Muscle layer of colon (tissue), 2 donors: Measurements from ENCODE around the gene TRIM52.
"Not testable (repeated sequence)": the region's sequence is repeated elsewhere in the genome, so short reads cannot be mapped to it uniquely, and the experiment has no call there.

ENCODE experiments used
- H3K27ac ChIP-seq: one replicate; pipeline ENCODE4 v1.7.0; 2013; ENCODE audit warnings: low read depth, mild to moderate bottlenecking, low read length, moderate library complexity
- H3K27me3 ChIP-seq, 2 donors: one replicate each; pipeline ENCODE4 v1.7.0; 2013; ENCODE audit warnings: low read length in 2 of 2, mild to moderate bottlenecking in 2 of 2; ENCODE audit not compliant: insufficient read depth in 2 of 2, control insufficient read depth in 1 of 2
- H3K36me3 ChIP-seq: one replicate; pipeline ENCODE4 v1.7.0; 2013; ENCODE audit warnings: mild to moderate bottlenecking, low read length; ENCODE audit not compliant: insufficient read depth
- H3K4me1 ChIP-seq: one replicate; pipeline ENCODE4 v1.7.0; 2013; ENCODE audit warnings: mild to moderate bottlenecking, low read length; ENCODE audit not compliant: insufficient read depth
- H3K4me3 ChIP-seq, 2 donors: one replicate each; pipeline ENCODE4 v1.7.0; 2013; ENCODE audit warnings: low read length in 2 of 2, low read depth in 1 of 2, mild to moderate bottlenecking in 1 of 2, moderate library complexity in 1 of 2
- H3K9ac ChIP-seq: one replicate; pipeline ENCODE4 v1.7.0; 2013; ENCODE audit warnings: low read length
- H3K9me3 ChIP-seq: one replicate; pipeline ENCODE4 v1.7.0; 2013; ENCODE audit warnings: mild to moderate bottlenecking, low read length
- donor health status: abdominal sarcoma.
- donor health status: Adenocarcinoma of cecum.

TRIM52 gene

GRCh38 chr5:181260720-181261319 is at the start of gene TRIM52:
Gene TRIM52, minus strand, starts transcription at chr5:181261143. Its CDS starts 330 bp downstream, at chr5:181260813.
- Histone ChIP-seq H3K4me1 (peaks cover 32% of the 10 kb centered on the region), H3K27ac (peak within 1 kb of the TSS; percentile 99), H3K9ac (peak within 1 kb of the TSS; percentile 96), H3K4me3 (peak within 1 kb of the TSS; percentile 98 to 99), H3K9me3 (no peaks in the 10 kb centered on the region), H3K36me3 (peaks cover 10% of the 10 kb centered on the region), H3K27me3 (no peaks in the 10 kb centered on the region)

GRCh38 chr5:181287331-181287730 is 26.4 kb upstream of the TRIM52 start:
- not testable (repeated sequence) for H3K4me1 ChIP-seq, H3K27me3 ChIP-seq, H3K27ac ChIP-seq, H3K9me3 ChIP-seq, H3K9ac ChIP-seq, H3K36me3 ChIP-seq, H3K4me3 ChIP-seq

- H3K9me3 ChIP-seq, H3K4me3 ChIP-seq, H3K27ac ChIP-seq, H3K27me3 ChIP-seq, H3K9ac ChIP-seq, H3K36me3 ChIP-seq, H3K4me1 ChIP-seq: not testable (repeated sequence)
These were observed 25.2 kb upstream of the TRIM52 start for GRCh38 chr5:181285962-181286705.

- not testable (repeated sequence) for H3K27ac ChIP-seq, H3K4me3 ChIP-seq, H3K9ac ChIP-seq, H3K9me3 ChIP-seq, H3K27me3 ChIP-seq, H3K36me3 ChIP-seq, H3K4me1 ChIP-seq
These were observed 23.2 kb upstream of the TRIM52 start for GRCh38 chr5:181283841-181284755.

GRCh38 chr5:181283347-181283746 is 22.4 kb upstream of the TRIM52 start:
- no peaks in the 10 kb centered on the region for H3K9me3 ChIP-seq
- no peak overlapping the region for H3K9ac ChIP-seq
- H3K4me1 ChIP-seq: no peaks in the 10 kb centered on the region
- no peak overlapping the region for H3K27ac ChIP-seq
- no peaks in the 10 kb centered on the region for H3K36me3 ChIP-seq
- H3K27me3 ChIP-seq: no peaks in the 10 kb centered on the region
- no peak overlapping the region for H3K4me3 ChIP-seq

DNA sequence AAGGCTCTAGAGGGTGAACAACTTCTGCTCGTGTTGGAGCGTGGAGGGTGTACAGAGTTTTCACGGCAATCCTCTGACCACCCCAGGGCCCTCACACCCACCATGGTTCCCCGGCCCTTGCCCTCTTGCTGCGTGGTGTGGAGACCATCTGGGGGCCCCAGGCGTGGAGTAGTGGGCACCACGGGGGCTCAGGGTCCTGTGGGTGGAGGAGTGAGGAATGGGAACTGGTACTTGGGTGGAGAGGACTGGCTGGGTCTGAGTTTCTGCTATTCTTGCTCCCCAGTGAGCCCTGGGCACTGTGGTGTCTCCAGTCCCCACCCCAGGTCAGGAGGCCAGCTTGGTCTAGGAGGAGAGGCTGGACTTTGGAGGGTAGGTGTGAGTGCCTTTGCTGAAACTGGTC is 21.9 kb upstream of the TRIM52 start:
- Histone ChIP-seq H3K9ac (no peak overlapping the region), H3K9me3 (no peaks in the 10 kb centered on the region), H3K27me3 (no peaks in the 10 kb centered on the region), H3K36me3 (no peaks in the 10 kb centered on the region), H3K4me3 (no peak overlapping the region), H3K27ac (no peak overlapping the region), H3K4me1 (no peaks in the 10 kb centered on the region)

GRCh38 chr5:181282415-181282814 is 21.5 kb upstream of the TRIM52 start:
- not testable (repeated sequence) for H3K4me3 ChIP-seq, H3K9ac ChIP-seq, H3K27me3 ChIP-seq, H3K36me3 ChIP-seq, H3K4me1 ChIP-seq, H3K27ac ChIP-seq, H3K9me3 ChIP-seq

GRCh38 chr5:181281984-181282316 is 21.0 kb upstream of the TRIM52 start:
- H3K27me3 ChIP-seq: no peaks in the 10 kb centered on the region
- H3K36me3 ChIP-seq: no peaks in the 10 kb centered on the region
- H3K9ac ChIP-seq: no peak overlapping the region
- no peak overlapping the region for H3K4me3 ChIP-seq
- H3K9me3 ChIP-seq: no peaks in the 10 kb centered on the region
- no peaks in the 10 kb centered on the region for H3K4me1 ChIP-seq
- H3K27ac ChIP-seq: no peak overlapping the region

DNA sequence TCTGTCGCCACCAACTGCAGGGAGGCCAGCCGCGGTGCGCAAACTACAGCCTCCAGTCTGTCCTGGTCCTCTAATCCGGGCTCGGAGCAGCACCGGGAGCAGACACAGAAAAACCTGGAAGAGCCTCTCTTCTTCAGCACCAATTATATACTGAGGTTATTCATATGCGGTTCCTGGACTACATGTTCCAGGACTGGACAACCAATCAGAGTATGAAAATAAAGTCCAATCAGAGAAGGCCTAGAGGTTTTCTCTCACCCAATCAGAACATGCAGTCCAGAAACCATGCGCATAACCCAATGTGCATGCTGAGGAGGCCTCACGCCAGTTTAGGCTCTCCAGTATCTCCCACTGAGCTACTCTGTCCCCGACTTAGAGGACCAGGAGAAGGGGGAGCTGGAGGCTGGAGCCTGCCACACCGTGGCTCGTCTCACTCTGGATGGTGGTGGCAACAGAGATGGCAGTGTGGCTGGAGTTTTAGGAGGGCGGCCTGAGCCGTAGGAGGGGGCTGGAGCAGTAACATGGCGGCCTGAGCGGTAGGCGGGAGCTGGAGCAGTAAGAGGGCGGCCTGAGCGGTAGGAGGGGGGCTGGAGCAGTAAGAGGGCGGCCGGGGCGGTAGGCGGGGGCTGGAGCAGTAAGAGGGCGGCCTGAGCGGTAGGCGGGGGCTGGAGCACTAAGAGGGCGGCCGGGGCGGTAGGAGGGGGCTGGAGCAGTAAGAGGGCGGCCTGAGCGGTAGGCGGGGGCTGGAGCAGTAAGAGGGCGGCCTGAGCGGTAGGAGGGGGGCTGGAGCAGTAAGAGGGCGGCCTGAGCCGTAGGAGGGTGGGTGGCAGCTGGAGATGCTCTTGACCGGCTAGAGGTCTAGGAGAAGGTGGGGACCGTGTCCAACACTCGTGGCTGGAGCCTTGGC is 20.4 kb upstream of the TRIM52 start:
- H3K36me3 ChIP-seq: no peaks in the 10 kb centered on the region
- no peak overlapping the region for H3K4me3 ChIP-seq
- H3K9ac ChIP-seq: no peak overlapping the region
- no peaks in the 10 kb centered on the region for H3K9me3 ChIP-seq
- H3K27me3 ChIP-seq: no peaks in the 10 kb centered on the region
- no peak overlapping the region for H3K27ac ChIP-seq
- H3K4me1 ChIP-seq: no peaks in the 10 kb centered on the region

- Histone ChIP-seq H3K9me3 (no peaks in the 10 kb centered on the region), H3K4me1 (no peaks in the 10 kb centered on the region), H3K27me3 (no peaks in the 10 kb centered on the region), H3K27ac (no peak overlapping the region), H3K4me3 (no peak overlapping the region), H3K9ac (no peak overlapping the region), H3K36me3 (no peaks in the 10 kb centered on the region)
These were observed 19.4 kb upstream of the TRIM52 start for GRCh38 chr5:181280251-181280762.

GRCh38 chr5:181273433-181273744 is 12.4 kb upstream of the TRIM52 start:
- H3K9ac ChIP-seq, H3K27me3 ChIP-seq, H3K4me3 ChIP-seq, H3K36me3 ChIP-seq, H3K9me3 ChIP-seq, H3K4me1 ChIP-seq, H3K27ac ChIP-seq: not testable (repeated sequence)
